ENCODE measurements around the gene ABCE1. TPM values are rescaled to one million over a fixed set of nuclear protein-coding genes. Genes with fewer than 3 reads are reported as not detected.

Gene ABCE1
- total and polyA plus RNA-seq, 10 of the 15 experiments (the other 5 are each of a cell fraction or from before 2014, with no cell fraction given): 75.9 to 172 (median 134) TPM

GRCh38 chr4:145058256-145058655 is 39.9 kb upstream of the ABCE1 start (continued):
- TF ChIP-seq CUX1 (IDR thresholded peaks at IDR 0.05; ENCODE audit: insufficient replicate concordance, low read depth, low read length) (no peak), POLR2AphosphoS5 (IDR thresholded peaks at IDR 0.05; ENCODE audit: low read length) (no peak), IKZF2 (IDR thresholded peaks at IDR 0.05) (no peak), ATF2 (IDR thresholded peaks at IDR 0.05; ENCODE audit: low read length) (no peak), CBFB (IDR thresholded peaks at IDR 0.05; ENCODE audit: low read depth) (no peak), RBBP5 (conservative IDR thresholded peaks at IDR 0.05) (no peak), SRF (IDR thresholded peaks at IDR 0.05; ENCODE audit: low read depth in 2 of 2, low read length in 2 of 2) (no peak), TCF3 (IDR thresholded peaks at IDR 0.05; ENCODE audit: borderline replicate concordance, insufficient read depth, low read depth, low read length) (no peak), CTCF (IDR thresholded peaks at IDR 0.05 in 2 of 3, conservative IDR thresholded peaks at IDR 0.05 in 1 of 3; ENCODE audit: control insufficient read depth in 2 of 3, extremely low read depth in 1 of 3, insufficient read depth in 1 of 3, low read depth in 3 of 3, low read length in 3 of 3) (no peak), PAX5 (IDR thresholded peaks at IDR 0.05; ENCODE audit: borderline replicate concordance, low read depth, low read length) (no peak)

Measured in GM12878 (cell line).